Adrenal gland (tissue), 5 donors: ENCODE data around the gene SRD5A3.

ENCODE experiments used
- CTCF ChIP-seq, 6 experiments: fragments of 450-650 bp in 4 of 6; fragments of 200-600 bp in 2 of 6; sonication (generic) in 1 of 6; IDR thresholded peaks; 1 replicate in 5 of 6; 2 replicates in 1 of 6; pipeline versions ENCODE4 v1.5.1 to v1.8.0; 2016 to 2021; ENCODE audit warnings: antibody characterized with exemption in 6 of 6, mild to moderate bottlenecking in 2 of 6, moderate library complexity in 1 of 6
- POLR2A ChIP-seq, 2 donors: fragments of 450-650 bp; IDR thresholded peaks; one replicate each; pipeline ENCODE4 v1.6.1; 2017; ENCODE audit warnings: antibody characterized with exemption in 2 of 2, mild to moderate bottlenecking in 2 of 2, moderate library complexity in 1 of 2
- donor health status: DM: no; HTN: no; CAD: no.

DNA sequence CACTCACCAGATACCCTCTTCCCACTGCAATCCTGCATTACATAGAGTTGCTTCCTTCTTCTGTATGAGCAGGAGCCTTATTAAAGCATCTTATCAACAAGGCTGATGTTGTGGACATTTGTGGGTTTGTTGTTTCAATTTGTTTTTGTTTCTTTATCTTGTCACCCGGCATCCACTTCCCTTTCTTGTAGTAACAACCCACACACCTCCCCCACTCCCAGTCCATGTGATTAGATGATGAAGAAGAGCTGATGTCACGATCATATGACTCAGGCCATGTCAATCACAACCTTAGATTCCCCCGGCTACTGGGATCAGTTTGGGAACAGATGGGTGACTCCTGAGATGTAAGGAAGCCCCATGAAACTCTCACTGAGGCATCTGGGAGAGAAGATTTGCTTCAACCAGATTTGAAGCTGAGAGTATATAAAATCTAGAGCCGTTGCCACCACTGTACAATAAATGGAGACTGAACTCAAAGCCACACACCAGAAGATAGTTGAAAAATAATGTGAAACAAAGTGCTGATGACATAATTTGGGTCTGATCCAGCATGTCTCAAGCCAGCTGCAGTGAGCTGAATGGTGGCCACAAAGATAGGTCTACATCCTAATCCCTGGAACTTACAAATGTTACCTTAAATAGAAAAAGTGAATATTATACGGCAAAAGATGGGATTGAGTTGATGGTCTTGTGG is 34.1 kb upstream of the SRD5A3 start:
- TF ChIP-seq CTCF (IDR thresholded peaks at IDR 0.05) = no peak
- no peak for TF ChIP-seq POLR2A (IDR thresholded peaks at IDR 0.05)
